GM23338 (cell line): ENCODE data around the gene PLA2G2E. TPM values are rescaled to one million over a fixed set of nuclear protein-coding genes. Genes with fewer than 3 reads are reported as not detected.

Experiments
- ATAC-seq: fragments of 200-7000 bp; cut with Tn5 transposase; 3 replicates; pipeline ENCODE4 v1.9.1; 2020
- DNase-seq: peaks from one replicate; pipeline ENCODE4 v3.0.0-alpha.2; 2015; ENCODE audit warnings: low spot score
- H2AFZ ChIP-seq: fragments of 200-600 bp; sonication (generic); 2 replicates; pipeline ENCODE4 v1.8.0; 2016; ENCODE audit warnings: antibody characterized with exemption, mild to moderate bottlenecking, moderate library complexity
- H3F3A ChIP-seq: fragments of 200-600 bp; sonication (generic); replicated peaks from 2 replicates; pipeline ENCODE4 v1.8.0; 2017; ENCODE audit warnings: antibody characterized with exemption, mixed run types, low read depth
- H3K27ac ChIP-seq: fragments of 200-600 bp; sonication (generic); 2 replicates; pipeline ENCODE4 v1.6.1; 2016; ENCODE audit warnings: low read depth
- H3K27me3 ChIP-seq: fragments of 200-600 bp; sonication (generic); 2 replicates; pipeline ENCODE4 v1.8.0; 2016; ENCODE audit warnings: mild to moderate bottlenecking, mixed run types, moderate library complexity; ENCODE audit not compliant: insufficient read depth
- H3K36me3 ChIP-seq: fragments of 200-600 bp; sonication (generic); 2 replicates; pipeline ENCODE4 v1.8.0; 2016; ENCODE audit warnings: mild to moderate bottlenecking; ENCODE audit not compliant: insufficient read depth
- H3K4me1 ChIP-seq: fragments of 200-600 bp; sonication (generic); 2 replicates; pipeline ENCODE4 v1.8.0; 2016; ENCODE audit warnings: mild to moderate bottlenecking, moderate library complexity; ENCODE audit not compliant: insufficient read depth
- H3K4me2 ChIP-seq: fragments of 200-600 bp; sonication (generic); 2 replicates; pipeline ENCODE4 v1.7.1; 2017; ENCODE audit warnings: mixed run types
- H3K4me3 ChIP-seq: fragments of 200-600 bp; sonication (generic); 2 replicates; pipeline ENCODE4 v1.6.1; 2016; ENCODE audit warnings: mixed run types
- H3K79me2 ChIP-seq: fragments of 200-600 bp; sonication (generic); replicated peaks from 2 replicates; pipeline ENCODE4 v1.8.0; 2017; ENCODE audit warnings: mild to moderate bottlenecking; ENCODE audit not compliant: insufficient read depth
- H3K9me2 ChIP-seq: fragments of 200-600 bp; sonication (generic); 2 replicates; pipeline ENCODE4 v1.8.0; 2017; ENCODE audit not compliant: insufficient read depth
- H4K20me1 ChIP-seq: fragments of 200-600 bp; sonication (generic); replicated peaks from 2 replicates; pipeline ENCODE4 v1.8.0; 2017; ENCODE audit warnings: mild to moderate bottlenecking; ENCODE audit not compliant: insufficient read depth
- H3K27ac Mint-ChIP-seq: 2 replicates; pipeline ENCODE4 v1.8.0; 2020; ENCODE audit warnings: inconsistent platforms, mild to moderate bottlenecking, moderate library complexity, mixed read lengths
- H3K27me3 Mint-ChIP-seq: 3 replicates; pipeline ENCODE4 v1.8.0; 2022; ENCODE audit warnings: low read depth, mild to moderate bottlenecking, moderate library complexity, mixed read lengths, inconsistent platforms; ENCODE audit not compliant: insufficient read depth, poor library complexity
- H3K36me3 Mint-ChIP-seq: 3 replicates; pipeline ENCODE4 v1.8.0; 2021; ENCODE audit warnings: low read depth, mild to moderate bottlenecking, inconsistent platforms, moderate library complexity, mixed read lengths
- H3K4me1 Mint-ChIP-seq: 3 replicates; pipeline ENCODE4 v1.8.0; 2020; ENCODE audit warnings: mild to moderate bottlenecking, inconsistent platforms, mixed read lengths
- H3K4me3 Mint-ChIP-seq: 3 replicates; pipeline ENCODE4 v1.8.0; 2021; ENCODE audit warnings: moderate library complexity, mild to moderate bottlenecking, inconsistent platforms, mixed read lengths
- H3K9me3 Mint-ChIP-seq: 3 replicates; pipeline ENCODE4 v1.8.0; 2020; ENCODE audit warnings: moderate library complexity, mild to moderate bottlenecking, inconsistent platforms, mixed read lengths
- CREB1 ChIP-seq: fragments of 250-450 bp; sonication (Bioruptor Pico); IDR thresholded peaks from 2 replicates; pipeline ENCODE4 v1.5.0; 2020; ENCODE audit warnings: low read depth, mild to moderate bottlenecking, moderate library complexity
- CTCF ChIP-seq, 2 experiments: fragments of 200-600 bp in 1 of 2; sonication (generic) in 1 of 2; conservative IDR thresholded peaks; 2 replicates each; pipeline versions ENCODE4 v1.5.1 to v1.6.1; 2016 to 2017; ENCODE audit warnings: antibody characterized with exemption in 2 of 2, low read depth in 2 of 2, mild to moderate bottlenecking in 2 of 2, moderate library complexity in 1 of 2
- ETS1 ChIP-seq: IDR thresholded peaks from 2 replicates; pipeline ENCODE4 v1.6.1; 2016; ENCODE audit warnings: antibody characterized with exemption
- EZH2 ChIP-seq: fragments of 200-600 bp; sonication (generic); IDR thresholded peaks from one replicate; pipeline ENCODE4 v1.8.0; 2017; ENCODE audit warnings: antibody characterized with exemption, mild to moderate bottlenecking, low read depth; ENCODE audit not compliant: unreplicated experiment
- NANOG ChIP-seq: IDR thresholded peaks from 2 replicates; pipeline ENCODE4 v1.6.1; 2016; ENCODE audit warnings: antibody characterized with exemption, borderline replicate concordance
- POLR2AphosphoS5 ChIP-seq: IDR thresholded peaks from 2 replicates; pipeline ENCODE4 v1.6.1; 2016; ENCODE audit warnings: antibody characterized with exemption, low read depth
- REST ChIP-seq: IDR thresholded peaks from one replicate; pipeline ENCODE4 v1.6.1; 2018; ENCODE audit warnings: antibody characterized with exemption; ENCODE audit not compliant: unreplicated experiment
- STAT1 ChIP-seq: IDR thresholded peaks from one replicate; pipeline ENCODE4 v1.6.1; 2016; ENCODE audit warnings: antibody characterized with exemption; ENCODE audit not compliant: unreplicated experiment
- ZNF114 ChIP-seq: fragments of 250-450 bp; sonication (Bioruptor Pico); IDR thresholded peaks from 2 replicates; pipeline ENCODE4 v1.5.0; 2020; ENCODE audit warnings: mild to moderate bottlenecking, moderate library complexity
- ZNF331 ChIP-seq: fragments of 250-450 bp; sonication (Bioruptor Pico); IDR thresholded peaks from 2 replicates; pipeline ENCODE4 v1.5.0; 2020; ENCODE audit warnings: low read depth, mild to moderate bottlenecking, moderate library complexity
- ZNF462 ChIP-seq: fragments of 250-450 bp; sonication (Bioruptor Pico); IDR thresholded peaks from 2 replicates; pipeline ENCODE4 v1.5.0; 2020; ENCODE audit warnings: mild to moderate bottlenecking, moderate library complexity
- polyA plus RNA-seq: library from polyadenylated mRNA; unstranded; fragments of >200 nt; fragmentation: Nextera tagmentation; extraction: Ambion mirVana; gene quantifications from 2 replicates; pipeline ENCODE4 v1.2.1, GENCODE V29; 2016
- total RNA-seq: library from RNA; depleted of rRNA; stranded (reverse); fragments of >200 nt; shearing (Covaris generic); gene quantifications from 2 replicates; pipeline ENCODE4 v1.2.3, GENCODE V29; 2014

Gene PLA2G2E
- total and polyA plus RNA-seq, 2 experiments from 2014 or later: not detected

GRCh38 chr1:19963636-19964035, 40.2 kb upstream of the PLA2G2E start:
- ATAC-seq (no peak), DNase-seq (no peak)
- TF ChIP-seq ZNF331 (no peak), CTCF (conservative IDR thresholded peaks at IDR 0.05; ENCODE audit: low read depth in 2 of 2) (no peak), STAT1 (no peak), ETS1 (no peak), ZNF462 (CRISPR knock-in tag) (no peak), CREB1 (CRISPR knock-in tag) (no peak), NANOG (no peak), ZNF114 (no peak), REST (no peak), EZH2 (no peak), POLR2AphosphoS5 (no peak)
- Histone ChIP-seq H3K27ac (no peak overlapping the region), H3K27me3 (no peaks in the 10 kb centered on the region), H2AFZ (no peak overlapping the region), H3K9me2 (peaks cover 1% of the 10 kb centered on the region; the same call in 1 of the 2 replicates), H3K4me3 (no peak overlapping the region), H3F3A (no peaks in the 10 kb centered on the region), H3K4me2 (no peak overlapping the region), H3K79me2 (no peaks in the 10 kb centered on the region), H3K4me1 (peaks cover 4% of the 10 kb centered on the region; the same call in 1 of the 2 replicates), H4K20me1 (no peaks in the 10 kb centered on the region), H3K36me3 (no peaks in the 10 kb centered on the region)
- peaks cover 10% of the 10 kb centered on the region for H3K9me3 Mint-ChIP-seq
- peaks cover 5% of the 10 kb centered on the region for H3K27me3 Mint-ChIP-seq
- no peak overlapping the region for H3K4me3 Mint-ChIP-seq
- H3K36me3 Mint-ChIP-seq: peaks cover 4% of the 10 kb centered on the region; the same call in 1 of the 3 replicates
- H3K4me1 Mint-ChIP-seq: peaks cover 12% of the 10 kb centered on the region
- H3K27ac Mint-ChIP-seq: no peak overlapping the region
